Activated naive CD4-positive, alpha-beta T cell treated with anti-CD3 and anti-CD28 coated beads for 36 hours (primary cell): ENCODE data around the gene CHDH. TPM values are rescaled to one million over a fixed set of nuclear protein-coding genes. Genes with fewer than 3 reads are reported as not detected.

Source experiments
- CTCF ChIA-PET: fragments of 350-600 bp; sonication (Branson Sonifier 250); formaldehyde crosslinking; loops from one replicate; lab custom pipeline; 2021; ENCODE audit warnings: antibody characterized with exemption; lab: Charles Lee
- DNase-seq: peaks from one replicate; pipeline ENCODE4 v3.0.0-alpha.2; 2020
- H3K27ac Mint-ChIP-seq: one replicate; pipeline ENCODE4 v1.8.0; 2021; ENCODE audit warnings: mild to moderate bottlenecking, mixed read lengths
- H3K27me3 Mint-ChIP-seq: one replicate; pipeline ENCODE4 v1.8.0; 2021; ENCODE audit warnings: low read depth, mixed read lengths
- H3K36me3 Mint-ChIP-seq: one replicate; pipeline ENCODE4 v1.8.0; 2021; ENCODE audit warnings: low read depth, mixed read lengths
- H3K4me1 Mint-ChIP-seq: one replicate; pipeline ENCODE4 v1.8.0; 2021; ENCODE audit warnings: low read depth, mixed read lengths
- H3K4me3 Mint-ChIP-seq: one replicate; pipeline ENCODE4 v1.8.0; 2021; ENCODE audit warnings: mild to moderate bottlenecking, moderate library complexity, mixed read lengths
- H3K9me3 Mint-ChIP-seq: one replicate; pipeline ENCODE4 v1.8.0; 2021; ENCODE audit warnings: mixed read lengths
- intact Hi-C: fragments of 100-400 bp; cut with micrococcal nuclease; formaldehyde crosslinking; loops from one replicate; pipeline ENCODE4 v1.15.1; 2023
- total RNA-seq, 2 experiments: library from RNA; stranded (reverse); gene quantifications; one replicate each; pipeline ENCODE4 v1.2.3, GENCODE V29; 2021

Gene CHDH
- total RNA-seq, 2 experiments from 2014 or later: 0.12 to 0.35 TPM

DNA sequence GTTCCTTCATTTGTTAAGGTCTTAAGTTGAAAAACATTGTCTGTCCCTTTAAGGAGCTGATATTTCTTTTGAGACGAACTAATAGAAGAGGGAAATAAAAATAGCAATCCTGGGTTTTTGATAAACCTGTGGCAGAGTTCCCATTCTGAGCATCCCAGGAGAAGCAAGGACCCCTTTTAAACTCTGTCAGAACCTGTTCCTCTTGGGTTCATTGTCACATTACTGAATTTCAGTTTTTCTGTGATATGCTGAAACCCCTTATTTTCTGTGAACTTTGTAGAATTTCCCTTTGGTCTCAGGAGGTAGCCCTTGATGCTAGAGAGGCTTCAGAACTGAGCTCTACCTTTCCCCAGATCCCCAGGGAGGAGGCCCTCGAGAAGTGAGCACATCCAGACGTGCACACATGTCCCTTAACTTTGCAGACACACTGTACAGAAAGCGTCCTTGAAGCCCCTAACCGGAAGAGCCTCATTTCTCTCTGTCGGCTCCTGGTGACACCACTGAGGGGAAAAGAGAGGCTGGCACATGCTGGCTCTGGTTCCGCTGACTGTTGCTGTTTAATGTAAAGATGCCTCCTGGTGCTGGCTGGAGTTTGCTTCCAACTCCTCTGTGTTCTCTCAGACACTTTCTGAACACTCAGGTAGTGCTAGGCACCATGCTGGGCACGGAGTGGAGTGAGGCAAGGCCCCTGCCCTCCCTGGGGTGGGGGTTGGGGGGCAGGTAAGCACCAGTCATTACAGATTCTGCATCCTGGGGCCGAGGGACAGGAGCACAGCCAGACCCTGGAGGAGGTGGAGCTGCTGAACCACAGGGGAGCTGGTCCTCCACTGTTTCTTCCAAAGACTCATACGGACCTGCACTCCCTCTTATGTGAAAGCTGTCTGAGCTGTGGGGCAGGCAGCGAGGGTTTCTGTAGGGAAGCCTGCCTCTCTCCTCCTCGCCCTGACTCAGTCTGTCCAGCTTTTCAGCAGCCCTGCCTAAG, 77.5 kb downstream of the CHDH start:
- DNase-seq: no peak
- no peak overlapping the region for H3K27ac Mint-ChIP-seq
- intact Hi-C loops: no loop called here
- H3K4me3 Mint-ChIP-seq: no peak overlapping the region
- H3K4me1 Mint-ChIP-seq: no peaks in the 10 kb centered on the region
- no peaks in the 10 kb centered on the region for H3K36me3 Mint-ChIP-seq
- CTCF ChIA-PET: no interaction called here
- no peaks in the 10 kb centered on the region for H3K9me3 Mint-ChIP-seq
- H3K27me3 Mint-ChIP-seq: no peaks in the 10 kb centered on the region

DNA sequence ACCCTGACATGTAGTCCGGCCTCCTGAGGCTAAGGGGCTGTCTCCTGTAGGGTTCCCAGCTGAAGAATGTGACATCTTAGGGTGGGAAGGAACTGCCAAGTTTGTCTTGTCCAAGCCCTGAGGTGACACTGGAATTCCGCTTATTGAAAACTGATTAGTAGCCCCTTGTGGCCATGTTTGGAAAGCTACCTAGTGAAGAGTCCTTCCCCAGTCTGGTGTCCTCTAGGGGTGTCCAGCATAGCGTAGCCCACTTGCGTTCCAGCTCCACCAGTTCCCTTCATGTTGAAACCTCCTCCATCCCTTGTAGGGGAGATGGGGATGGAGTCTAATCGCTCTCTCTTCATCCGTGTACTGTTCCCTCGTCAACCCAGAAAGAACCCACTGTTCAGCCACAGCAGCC, 79.5 kb downstream of the CHDH start:
- Mint-ChIP-seq H3K9me3 (no peaks in the 10 kb centered on the region), H3K27me3 (no peaks in the 10 kb centered on the region), H3K27ac (no peak overlapping the region), H3K36me3 (no peaks in the 10 kb centered on the region), H3K4me1 (no peaks in the 10 kb centered on the region), H3K4me3 (no peak overlapping the region)
- CTCF ChIA-PET: interaction anchor here (0.6 kb wide), 1 partner anchor 265 kb away, joined by 8 read pairs; no protein-coding TSS in a partner anchor
- intact Hi-C loops: no loop called here
- DNase-seq: no peak

DNA sequence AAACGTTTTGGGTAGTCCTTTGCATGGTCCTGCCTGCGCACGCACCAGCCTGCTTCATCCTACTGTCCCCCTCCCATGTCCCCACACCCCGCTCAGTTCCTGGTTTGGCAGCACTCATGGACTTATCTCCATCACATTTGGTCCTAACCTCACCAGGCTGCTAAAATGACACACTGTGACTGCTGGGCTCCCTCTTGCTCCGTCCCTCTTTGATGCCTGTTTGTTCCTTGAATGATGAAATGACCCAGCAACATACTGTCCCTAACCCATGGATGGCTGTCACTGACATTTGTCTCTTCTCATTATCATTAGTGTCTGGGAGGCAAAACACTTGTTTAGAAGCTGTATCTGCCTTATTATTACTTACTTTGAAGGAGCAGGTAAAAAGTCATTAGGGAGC, 80.5 kb downstream of the CHDH start:
- no peaks in the 10 kb centered on the region for H3K4me1 Mint-ChIP-seq
- H3K27ac Mint-ChIP-seq: no peak overlapping the region
- CTCF ChIA-PET: no interaction called here
- no peak for DNase-seq
- intact Hi-C loops: no loop called here
- H3K4me3 Mint-ChIP-seq: no peak overlapping the region
- H3K36me3 Mint-ChIP-seq: no peaks in the 10 kb centered on the region
- no peaks in the 10 kb centered on the region for H3K9me3 Mint-ChIP-seq
- no peaks in the 10 kb centered on the region for H3K27me3 Mint-ChIP-seq

DNA sequence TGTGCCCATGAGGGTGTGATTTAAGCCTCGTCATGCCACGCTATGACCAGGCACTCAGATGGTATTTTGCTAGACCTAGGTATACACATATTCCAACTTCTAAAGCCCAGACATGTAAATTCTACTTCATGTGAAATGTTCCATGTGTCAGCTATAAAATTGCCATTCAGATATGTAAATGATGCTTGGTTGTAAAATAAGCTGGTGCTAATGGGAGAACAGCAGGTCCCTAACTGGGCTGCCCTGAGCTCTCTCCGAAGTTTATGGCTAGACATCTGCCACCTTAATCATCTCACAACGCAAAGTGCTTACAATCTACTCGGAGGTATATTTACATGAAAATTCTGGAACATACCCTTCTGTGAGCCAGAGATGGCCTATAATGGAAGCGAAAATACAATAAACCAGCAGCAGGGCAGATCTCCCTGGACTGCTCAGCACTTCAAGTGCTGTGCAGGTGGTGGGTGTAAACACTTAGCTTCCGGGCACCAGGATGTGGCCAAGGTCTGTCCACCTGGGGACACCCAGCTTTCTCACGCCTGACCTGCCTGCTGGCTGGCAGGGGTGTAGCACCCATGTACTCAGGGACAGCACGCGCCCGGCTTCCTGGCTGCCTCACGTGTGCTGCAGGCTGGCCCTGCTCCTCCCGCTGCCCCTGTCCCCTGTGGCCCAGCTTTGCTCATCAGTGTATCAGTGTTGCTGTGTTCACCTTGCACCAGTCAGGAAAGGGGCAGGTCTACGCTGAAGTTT, 82.0 kb downstream of the CHDH start:
- no peaks in the 10 kb centered on the region for H3K36me3 Mint-ChIP-seq
- intact Hi-C loops: no loop called here
- H3K9me3 Mint-ChIP-seq: no peaks in the 10 kb centered on the region
- H3K4me3 Mint-ChIP-seq: no peak overlapping the region
- DNase-seq: no peak
- CTCF ChIA-PET: interaction anchor here (0.6 kb wide), 1 partner anchor 106 kb away, joined by 3 read pairs; no protein-coding TSS in a partner anchor
- H3K4me1 Mint-ChIP-seq: no peaks in the 10 kb centered on the region
- no peaks in the 10 kb centered on the region for H3K27me3 Mint-ChIP-seq
- no peak overlapping the region for H3K27ac Mint-ChIP-seq

DNA sequence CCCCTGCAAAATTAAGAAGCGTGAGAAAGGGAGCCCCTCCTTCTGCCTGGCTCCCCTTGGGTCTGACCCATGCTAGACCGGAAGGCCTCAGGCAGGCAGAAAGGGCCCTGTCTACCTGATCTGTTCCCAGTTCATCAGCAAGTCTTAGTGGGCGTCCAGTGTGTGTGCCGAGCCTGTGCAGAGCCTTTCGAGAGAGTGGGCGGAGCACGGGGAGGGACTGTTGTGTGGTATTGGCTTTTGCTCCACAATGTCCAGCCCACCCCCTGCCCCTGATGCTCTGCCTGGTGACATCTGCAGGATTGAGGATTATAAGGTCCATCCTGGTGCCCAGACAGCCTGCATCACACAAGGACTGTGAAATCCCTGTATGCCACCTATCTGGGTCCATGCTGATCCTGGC, 82.9 kb downstream of the CHDH start:
- Mint-ChIP-seq H3K36me3 (no peaks in the 10 kb centered on the region), H3K9me3 (no peaks in the 10 kb centered on the region), H3K27me3 (no peaks in the 10 kb centered on the region), H3K4me3 (no peak overlapping the region), H3K27ac (no peak overlapping the region), H3K4me1 (no peaks in the 10 kb centered on the region)
- intact Hi-C loops: no loop called here
- CTCF ChIA-PET: no interaction called here
- no peak for DNase-seq

Other genes starting within 250 kb of the CHDH start
- gene IL17RB, start 149 bp upstream of the CHDH start, total RNA-seq: under 1 TPM; 0.14 to 0.15 TPM
- 10 to 100 TPM; 29.8 to 30.3 TPM for gene ACTR8, start 35.7 kb upstream of the CHDH start, total RNA-seq
- 10 to 100 TPM; 29.6 to 36.1 TPM for gene SELENOK, start 45.4 kb upstream of the CHDH start, total RNA-seq